Fibroblast of peridontal ligament (primary cell): ENCODE measurements around the gene ABHD6.
"Not testable (repeated sequence)": the region's sequence is repeated elsewhere in the genome, so short reads cannot be mapped to it uniquely, and the experiment has no call there.

Source experiments
- DNase-seq: peaks from one replicate; pipeline ENCODE4 v3.0.0-alpha.2; 2010; ENCODE audit errors: extremely low read depth

The ABHD6 gene

GRCh38 chr3:58273362-58273761 is 35.8 kb downstream of the ABHD6 start:
- DNase-seq = not testable (repeated sequence)

GRCh38 chr3:58274027-58274614 is 36.5 kb downstream of the ABHD6 start:
- DNase-seq = peak; percentile 44

GRCh38 chr3:58281069-58281468 is 43.5 kb downstream of the ABHD6 start:
- DNase-seq = no peak

- DNase-seq = no peak
These were observed 47.7 kb downstream of the ABHD6 start for GRCh38 chr3:58285334-58285733.

- no peak for DNase-seq
These were observed 49.8 kb downstream of the ABHD6 start for GRCh38 chr3:58287354-58287753.

- DNase-seq = no peak
These were observed 50.6 kb downstream of the ABHD6 start for GRCh38 chr3:58288011-58288728.

- DNase-seq = not testable (repeated sequence)
These were observed 51.5 kb downstream of the ABHD6 start for GRCh38 chr3:58288964-58289613.

GRCh38 chr3:58290446-58290845 is 52.9 kb downstream of the ABHD6 start:
- DNase-seq = not testable (repeated sequence)

GRCh38 chr3:58291671-58292338 is 54.2 kb downstream of the ABHD6 start:
- DNase-seq = no peak

- DNase-seq = no peak
These were observed 55.3 kb downstream of the ABHD6 start for GRCh38 chr3:58292866-58293265.

GRCh38 chr3:58293516-58293915 is 55.9 kb downstream of the ABHD6 start:
- DNase-seq = no peak

- no peak for DNase-seq
These were observed 58.7 kb downstream of the ABHD6 start for GRCh38 chr3:58296269-58296668.

GRCh38 chr3:58296843-58297242 is 59.3 kb downstream of the ABHD6 start:
- DNase-seq = no peak

- DNase-seq = no peak
These were observed 60.6 kb downstream of the ABHD6 start for GRCh38 chr3:58298190-58298589.

- no peak for DNase-seq
These were observed 61.5 kb downstream of the ABHD6 start for GRCh38 chr3:58299075-58299474.

GRCh38 chr3:58299839-58300516 is 62.4 kb downstream of the ABHD6 start:
- DNase-seq = peak; percentile 71

GRCh38 chr3:58305882-58306711 is 68.5 kb downstream of the ABHD6 start, which contains the start of the genes HTD2 and RPP14:
TSS of gene HTD2 (plus strand) at chr3:58306520. CDS start at chr3:58317614, 11,094 bp downstream.
TSS of gene RPP14 (plus strand) at chr3:58306245. CDS start at chr3:58310330, 4,085 bp downstream.
- peak; percentile 98 for DNase-seq

- peak; percentile 73 for DNase-seq
These were observed 70.1 kb downstream of the ABHD6 start for GRCh38 chr3:58307639-58308215.

GRCh38 chr3:58308728-58309127 is 71.1 kb downstream of the ABHD6 start:
- peak; percentile 20 for DNase-seq

- DNase-seq = no peak
These were observed 80.2 kb downstream of the ABHD6 start for GRCh38 chr3:58317811-58318210.
